GM10266 (cell line): ENCODE data around the gene MMAB.

ENCODE experiments used
- DNase-seq: peaks from one replicate; pipeline ENCODE4 v3.0.0; 2012; ENCODE audit errors: extremely low spot score
- CTCF ChIP-seq: IDR thresholded peaks from 2 replicates; pipeline ENCODE4 v1.5.1; 2012; ENCODE audit warnings: mild to moderate bottlenecking, low read depth; ENCODE audit not compliant: control insufficient read depth, insufficient read depth; ENCODE audit errors: missing control alignments

MMAB gene

GRCh38 chr12:109553906-109554500 is 19.3 kb downstream of the MMAB start:
- TF ChIP-seq CTCF = no peak
- DNase-seq = no peak

- DNase-seq = no peak
- no peak for TF ChIP-seq CTCF
Observed at GRCh38 chr12:109553483-109553882, 19.8 kb downstream of the MMAB start.

- TF ChIP-seq CTCF = no peak
- no peak for DNase-seq
Observed at GRCh38 chr12:109552971-109553370, 20.3 kb downstream of the MMAB start.

- no peak for TF ChIP-seq CTCF
- no peak for DNase-seq
Observed at GRCh38 chr12:109551108-109551507, 22.2 kb downstream of the MMAB start.

GRCh38 chr12:109550281-109550680 is 23.0 kb downstream of the MMAB start:
- no peak for TF ChIP-seq CTCF
- no peak for DNase-seq

GRCh38 chr12:109549613-109550270 is 23.6 kb downstream of the MMAB start:
- TF ChIP-seq CTCF = no peak
- no peak for DNase-seq

GRCh38 chr12:109548258-109548657 is 25.0 kb downstream of the MMAB start:
- DNase-seq = no peak

More at GRCh38 chr12:109548258-109548657, 25.0 kb downstream of the MMAB start:
- no peak for TF ChIP-seq CTCF
